Kidney (tissue), 14 donors: Measurements from ENCODE around the gene SH2D2A. TPM values are rescaled to one million over a fixed set of nuclear protein-coding genes. Genes with fewer than 3 reads are reported as not detected.

Source experiments
- DNase-seq, 5 donors: peaks; one replicate each; pipeline ENCODE4 v3.0.0-alpha.2; 2013 to 2020
- FAIRE-seq: peaks from 2 replicates; lab custom pipeline; 2012; peaks lifted over from hg19 to GRCh38; lab: Jason Lieb, UNC
- H3K27ac ChIP-seq, 2 donors: one replicate each; pipeline ENCODE4 v1.7.0; 2013; ENCODE audit warnings: low read depth in 2 of 2, low read length in 2 of 2, inconsistent platforms in 1 of 2
- H3K27me3 ChIP-seq: one replicate; pipeline ENCODE4 v1.7.1; 2013; ENCODE audit warnings: low read length, inconsistent platforms; ENCODE audit not compliant: control insufficient read depth, insufficient read depth
- H3K36me3 ChIP-seq, 3 donors: one replicate each; pipeline versions ENCODE4 v1.7.0 to v1.7.1; 2013; ENCODE audit warnings: low read length in 3 of 3, control low read depth in 1 of 3, inconsistent platforms in 1 of 3; ENCODE audit not compliant: insufficient read depth in 3 of 3, control insufficient read depth in 2 of 3
- H3K4me1 ChIP-seq, 3 donors: one replicate each; pipeline versions ENCODE4 v1.7.0 to v1.7.1; 2013; ENCODE audit warnings: low read length in 3 of 3, inconsistent platforms in 1 of 3, low read depth in 1 of 3; ENCODE audit not compliant: control insufficient read depth in 2 of 3, insufficient read depth in 2 of 3
- H3K4me3 ChIP-seq, 3 donors: one replicate each; pipeline versions ENCODE4 v1.7.0 to v1.8.1; 2013; ENCODE audit warnings: low read length in 3 of 3, control low read depth in 1 of 3, inconsistent platforms in 1 of 3
- H3K9ac ChIP-seq, 3 donors: one replicate each; pipeline versions ENCODE4 v1.7.0 to v1.7.1; 2013; ENCODE audit warnings: low read length in 3 of 3, control low read depth in 1 of 3, inconsistent platforms in 1 of 3
- H3K9me3 ChIP-seq, 3 donors: one replicate each; pipeline versions ENCODE4 v1.7.0 to v1.7.1; 2013; ENCODE audit warnings: low read length in 3 of 3, control low read depth in 1 of 3, inconsistent platforms in 1 of 3; ENCODE audit not compliant: control insufficient read depth in 2 of 3, insufficient read depth in 1 of 3
- CTCF ChIP-seq: IDR thresholded peaks from 3 replicates; pipeline ENCODE4 v1.5.1; 2012; ENCODE audit warnings: mild to moderate bottlenecking, moderate library complexity, borderline replicate concordance; ENCODE audit not compliant: insufficient read depth; ENCODE audit errors: extremely low read depth
- intact Hi-C: fragments of 100-400 bp; cut with DNase I; formaldehyde crosslinking; loops from one replicate; pipeline ENCODE4 v1.11.1; 2022
- polyA plus RNA-seq: library from polyadenylated mRNA; stranded (reverse); fragments of 350-450 nt; fragmentation: Illumina TruSeq; extraction: RNeasy Lipid Tissue Mini Kit (QIAGEN cat#74804); gene quantifications from one replicate; pipeline ENCODE4 v1.2.3, GENCODE V29; 2014; ENCODE audit warnings: low read depth, low replicate concordance; ENCODE audit not compliant: insufficient read depth
- total RNA-seq: library from RNA; stranded (reverse); fragmentation: NEBNext Ultra II Directional; extraction: Animal tissue kit (Norgen Biotek cat#: 25700); gene quantifications from one replicate; pipeline ENCODE4 v1.2.1, GENCODE V29; 2021
- donor health status: control.
- donor health status: control.
- donor health status: control.
- donor health status: control.
- donor health status: control.
- donor health status: DM: yes; HTN: yes; CAD: no.
- donor health status: Normal renal cell carcinoma (clear cell type).

SH2D2A gene
- total and polyA plus RNA-seq, 2 donors from 2014 or later: 0.32 to 4.3 TPM

- Histone ChIP-seq H3K4me1 (peaks cover 0 to 7% (median 0%) of the 10 kb centered on the region in 3 donors), H3K36me3 (no peaks in the 10 kb centered on the region), H3K4me3 (no peak overlapping the region), H3K9me3 (no peaks in the 10 kb centered on the region), H3K27ac (no peak overlapping the region), H3K9ac (no peak overlapping the region), H3K27me3 (peaks cover 17% of the 10 kb centered on the region)
- intact Hi-C loops: no loop called here
- no peak for TF ChIP-seq CTCF
- FAIRE-seq (no peak), DNase-seq (peak in 4 of 5 donors; percentile 69 to 82 (median 72))
Measured at GRCh38 chr1:156848461-156849150, 32.0 kb upstream of the SH2D2A start.

- Histone ChIP-seq H3K27ac (no peak overlapping the region), H3K9me3 (no peaks in the 10 kb centered on the region), H3K4me3 (no peak overlapping the region), H3K36me3 (no peaks in the 10 kb centered on the region), H3K27me3 (peaks cover 20% of the 10 kb centered on the region), H3K4me1 (peaks cover 0 to 7% (median 0%) of the 10 kb centered on the region in 3 donors), H3K9ac (no peak overlapping the region)
- DNase-seq: peak in 1 of 5 donors; percentile 48
- intact Hi-C loops: no loop called here
- no peak for FAIRE-seq
- TF ChIP-seq CTCF: no peak
Measured at GRCh38 chr1:156847591-156848460, 31.2 kb upstream of the SH2D2A start.

- peaks cover 0 to 5% (median 0%) of the 10 kb centered on the region in 3 donors for H3K4me1 ChIP-seq
- no peak for TF ChIP-seq CTCF
- FAIRE-seq (no peak), DNase-seq (peak in 1 of 5 donors; percentile 41)
- H3K9me3 ChIP-seq: no peaks in the 10 kb centered on the region
- H3K27me3 ChIP-seq: peaks cover 20% of the 10 kb centered on the region
- H3K27ac ChIP-seq: no peak overlapping the region
- no peaks in the 10 kb centered on the region for H3K36me3 ChIP-seq
- no peak overlapping the region for H3K4me3 ChIP-seq
- no peak overlapping the region for H3K9ac ChIP-seq
- intact Hi-C loops: no loop called here
Measured at GRCh38 chr1:156846643-156847042, 30.0 kb upstream of the SH2D2A start.
